GM06990 (cell line): ENCODE data around the gene PSAT1.

Experiments used
- DNase-seq: peaks from one replicate; pipeline ENCODE4 v3.0.0-alpha.2; 2011; ENCODE audit not compliant: insufficient read length; ENCODE audit errors: extremely low read depth
- H3K27me3 ChIP-seq: replicated peaks from 2 replicates; pipeline ENCODE4 v1.6.0; 2011; ENCODE audit warnings: low read length; ENCODE audit not compliant: control insufficient read depth, insufficient read depth
- H3K36me3 ChIP-seq: 2 replicates; pipeline ENCODE4 v1.5.1; 2011; ENCODE audit warnings: low read length; ENCODE audit not compliant: control insufficient read depth, insufficient read depth
- H3K4me3 ChIP-seq: replicated peaks from 2 replicates; pipeline ENCODE4 v1.5.1; 2011; ENCODE audit warnings: low read depth, mild to moderate bottlenecking, control low read depth, low read length
- TF ChIP-seq, protein P1 (sequence below): IDR thresholded peaks from 2 replicates; pipeline ENCODE4 v1.5.1; 2011; ENCODE audit warnings: low read length, control low read depth, mild to moderate bottlenecking, inconsistent platforms; ENCODE audit not compliant: insufficient read depth, poor library complexity, severe bottlenecking

The PSAT1 gene

GRCh38 chr9:78314953-78315870, 18.3 kb downstream of the PSAT1 start:
- no peaks in the 10 kb centered on the region for H3K27me3 ChIP-seq
- no peak overlapping the region for H3K4me3 ChIP-seq
- no peak for DNase-seq
- H3K36me3 ChIP-seq = peaks cover 3% of the 10 kb centered on the region
- TF ChIP-seq, protein P1, sequence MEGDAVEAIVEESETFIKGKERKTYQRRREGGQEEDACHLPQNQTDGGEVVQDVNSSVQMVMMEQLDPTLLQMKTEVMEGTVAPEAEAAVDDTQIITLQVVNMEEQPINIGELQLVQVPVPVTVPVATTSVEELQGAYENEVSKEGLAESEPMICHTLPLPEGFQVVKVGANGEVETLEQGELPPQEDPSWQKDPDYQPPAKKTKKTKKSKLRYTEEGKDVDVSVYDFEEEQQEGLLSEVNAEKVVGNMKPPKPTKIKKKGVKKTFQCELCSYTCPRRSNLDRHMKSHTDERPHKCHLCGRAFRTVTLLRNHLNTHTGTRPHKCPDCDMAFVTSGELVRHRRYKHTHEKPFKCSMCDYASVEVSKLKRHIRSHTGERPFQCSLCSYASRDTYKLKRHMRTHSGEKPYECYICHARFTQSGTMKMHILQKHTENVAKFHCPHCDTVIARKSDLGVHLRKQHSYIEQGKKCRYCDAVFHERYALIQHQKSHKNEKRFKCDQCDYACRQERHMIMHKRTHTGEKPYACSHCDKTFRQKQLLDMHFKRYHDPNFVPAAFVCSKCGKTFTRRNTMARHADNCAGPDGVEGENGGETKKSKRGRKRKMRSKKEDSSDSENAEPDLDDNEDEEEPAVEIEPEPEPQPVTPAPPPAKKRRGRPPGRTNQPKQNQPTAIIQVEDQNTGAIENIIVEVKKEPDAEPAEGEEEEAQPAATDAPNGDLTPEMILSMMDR = no peak

DNA sequence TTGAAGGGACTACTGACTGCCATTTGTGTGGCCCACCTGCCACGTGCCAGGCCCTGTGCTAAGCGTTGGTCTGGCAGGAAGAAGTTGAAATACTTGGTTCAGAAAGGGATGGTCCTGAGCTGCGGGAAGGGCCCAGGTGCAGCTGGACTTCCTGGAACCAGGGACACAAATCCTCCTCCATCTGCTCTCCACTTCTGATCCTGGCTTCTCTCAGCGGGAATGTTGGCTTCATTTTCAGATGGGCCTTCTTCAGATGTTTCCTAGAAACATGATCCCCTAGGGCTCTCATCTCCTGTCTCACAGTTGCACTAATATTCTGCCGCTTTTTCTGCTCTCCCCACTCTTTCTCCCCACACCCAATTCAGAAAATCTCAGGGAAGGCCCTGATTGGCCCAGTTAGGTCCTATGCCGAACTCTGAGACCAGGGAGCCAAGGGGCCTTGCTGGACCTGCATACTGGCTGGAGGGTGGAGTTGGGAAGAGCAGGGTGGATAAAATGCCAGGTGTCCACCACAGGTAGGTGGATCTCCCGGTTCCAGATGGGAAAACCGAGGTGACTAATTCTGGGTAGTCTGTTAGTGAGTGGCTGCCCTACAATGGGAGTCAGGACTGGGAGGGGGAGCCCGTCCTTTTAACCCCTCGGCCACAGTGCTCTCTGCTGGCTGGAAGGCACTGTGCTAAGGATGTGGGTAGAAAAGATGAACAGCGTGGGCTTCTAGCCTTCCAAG, 19.4 kb downstream of the PSAT1 start:
- H3K4me3 ChIP-seq = no peak overlapping the region
- TF ChIP-seq, protein P1 = no peak
- H3K27me3 ChIP-seq = no peaks in the 10 kb centered on the region
- H3K36me3 ChIP-seq = peaks cover 3% of the 10 kb centered on the region
- DNase-seq = no peak

DNA sequence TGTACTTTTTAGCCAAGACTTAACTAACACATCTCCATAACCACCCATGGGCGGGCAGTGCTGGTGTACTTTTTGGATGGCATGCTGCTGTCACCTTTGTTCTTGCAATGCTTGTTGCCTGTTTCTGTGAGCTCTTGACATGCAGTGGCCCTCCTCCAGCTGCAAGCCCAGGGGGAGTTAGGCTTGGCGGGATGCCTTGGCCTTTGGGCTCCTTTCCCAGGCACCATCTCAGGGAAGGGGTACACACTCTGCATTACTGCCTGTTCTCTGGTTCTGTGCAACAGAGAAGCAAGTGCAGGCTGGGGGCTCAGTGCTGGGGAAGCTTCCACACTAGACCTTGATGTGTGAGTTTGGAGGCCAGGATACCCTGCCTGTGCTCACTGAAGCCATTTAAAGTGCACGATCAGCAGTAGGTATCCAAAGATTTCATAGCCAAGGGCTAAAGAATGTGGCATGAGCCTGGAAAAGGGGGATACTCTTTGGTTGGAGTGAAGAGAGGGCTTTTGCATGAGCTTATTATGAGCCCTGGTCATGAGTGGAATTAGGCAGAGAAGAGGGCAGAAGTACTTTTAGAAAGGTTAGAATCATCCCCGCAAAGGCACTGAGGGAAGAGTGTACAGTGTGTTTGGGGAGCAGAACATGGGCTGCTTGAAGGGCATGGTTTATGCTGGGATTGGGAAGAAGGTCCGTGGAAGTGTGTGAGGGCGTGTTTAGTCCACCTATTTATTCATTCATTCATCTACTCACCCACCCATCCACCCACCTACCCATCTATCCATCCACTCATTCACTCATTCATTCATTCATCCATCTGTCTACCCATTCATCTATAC, 22.5 kb downstream of the PSAT1 start:
- no peak for DNase-seq
- H3K36me3 ChIP-seq = peaks cover 3% of the 10 kb centered on the region
- H3K4me3 ChIP-seq = no peak overlapping the region
- TF ChIP-seq, protein P1 = no peak
- H3K27me3 ChIP-seq = no peaks in the 10 kb centered on the region

DNA sequence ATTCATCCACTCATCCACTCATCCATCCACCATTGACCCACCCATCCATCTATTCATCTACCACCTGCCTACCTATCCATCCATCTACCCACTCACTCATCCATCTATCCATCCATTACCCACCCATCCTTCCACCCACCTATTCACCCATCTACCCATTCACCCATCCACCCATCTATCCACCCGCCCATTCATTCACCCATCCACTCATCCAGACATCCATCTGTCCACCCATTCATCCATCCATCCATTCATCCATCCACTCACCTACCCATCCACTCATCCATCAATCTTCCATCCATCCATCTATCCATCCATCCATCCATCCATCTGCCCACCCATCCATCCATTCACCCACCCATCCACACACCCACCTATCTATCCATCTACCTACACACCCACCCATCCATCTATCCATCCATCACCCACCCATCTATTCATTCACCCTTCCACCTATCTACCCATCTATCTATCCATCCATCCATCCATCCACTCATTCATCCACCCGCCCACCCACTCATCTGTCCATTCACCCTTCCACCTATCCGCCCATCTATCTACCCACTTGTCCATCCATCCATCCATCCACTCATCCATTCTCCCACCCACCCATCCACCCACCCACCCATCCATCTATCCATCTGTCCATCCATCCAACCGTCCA, 23.2 kb downstream of the PSAT1 start:
- TF ChIP-seq, protein P1 = no peak
- H3K36me3 ChIP-seq = peaks cover 1% of the 10 kb centered on the region

DNA sequence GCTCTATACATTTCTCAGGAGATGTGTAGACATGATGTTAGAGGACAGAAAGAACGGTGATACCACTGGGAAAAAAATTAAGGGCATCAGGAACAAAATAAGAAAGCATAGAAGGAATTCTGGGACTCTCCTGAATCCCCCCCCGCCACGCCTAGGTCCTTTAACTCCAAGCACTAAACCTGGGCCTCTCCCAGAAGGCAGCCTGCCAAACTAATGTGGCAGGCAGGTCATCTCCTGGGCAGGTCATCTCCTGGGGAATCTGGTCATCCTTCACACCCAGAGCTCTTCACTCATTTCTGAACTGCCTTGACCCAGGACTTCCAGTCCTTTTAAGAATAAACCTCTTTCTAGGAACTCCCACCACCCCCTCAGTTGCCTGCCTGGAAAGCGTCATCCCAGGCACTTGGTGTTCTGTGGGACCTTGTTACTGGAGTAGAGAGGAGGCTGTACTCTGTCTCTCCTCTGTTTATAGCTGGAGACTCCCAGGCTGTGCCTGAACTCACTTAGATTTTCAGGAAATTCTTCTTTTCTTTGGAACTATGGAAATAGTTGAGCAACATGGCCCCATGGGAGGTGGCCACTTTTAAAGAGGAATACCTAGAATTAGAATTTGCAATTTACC, 24.1 kb downstream of the PSAT1 start:
- no peak for DNase-seq
- H3K36me3 ChIP-seq = peaks cover 1% of the 10 kb centered on the region
- no peak overlapping the region for H3K4me3 ChIP-seq
- no peaks in the 10 kb centered on the region for H3K27me3 ChIP-seq
- TF ChIP-seq, protein P1 = no peak

More for the DNA sequence above, 23.2 kb downstream of the PSAT1 start:
- Histone ChIP-seq H3K4me3 (no peak overlapping the region), H3K27me3 (no peaks in the 10 kb centered on the region)
- no peak for DNase-seq
